Stimulated activated CD4-positive, alpha-beta T cell treated with anti-CD3 and anti-CD28 coated beads, Interleukin-12 subunit alpha, Interleukin-12 subunit beta, amount 100 ng/mL, for 24 hours (primary cell): Measurements from ENCODE around the gene UBA1.

Experiments used
- DNase-seq, 2 experiments: peaks; one replicate each; pipeline ENCODE4 v3.0.0-alpha.2; 2020; ENCODE audit warnings: low read depth in 2 of 2

Gene UBA1

GRCh38 chrX:47187106-47187677 is 6.4 kb upstream of the UBA1 start:
- no peak for DNase-seq

- DNase-seq: no peak
Observed at GRCh38 chrX:47189906-47190305, 3.7 kb upstream of the UBA1 start.

GRCh38 chrX:47190445-47191269 is 3.0 kb upstream of the UBA1 start:
- peak; percentile 63 to 75 for DNase-seq

GRCh38 chrX:47191331-47191730 is 2.3 kb upstream of the UBA1 start:
- DNase-seq: peak; percentile 22 to 25

- no peak for DNase-seq
Observed at GRCh38 chrX:47191806-47192401, 1.7 kb upstream of the UBA1 start.

- DNase-seq: no peak
Observed at GRCh38 chrX:47194194-47194787, 662 bp downstream of the UBA1 start.

GRCh38 chrX:47196098-47196497 is 2.5 kb downstream of the UBA1 start:
- DNase-seq: no peak

GRCh38 chrX:47197526-47197925 is 3.9 kb downstream of the UBA1 start:
- DNase-seq: no peak

GRCh38 chrX:47198026-47198686 is 4.5 kb downstream of the UBA1 start:
- no peak for DNase-seq

- DNase-seq: no peak
Observed at GRCh38 chrX:47198687-47199080, 5.1 kb downstream of the UBA1 start.

- DNase-seq: no peak
Observed at GRCh38 chrX:47199286-47199685, 5.7 kb downstream of the UBA1 start.

- no peak for DNase-seq
Observed at GRCh38 chrX:47200385-47201150, 6.9 kb downstream of the UBA1 start.

- no peak for DNase-seq
Observed at GRCh38 chrX:47201345-47201944, 7.8 kb downstream of the UBA1 start.

- no peak for DNase-seq
Observed at GRCh38 chrX:47202316-47202715, 8.7 kb downstream of the UBA1 start.

- no peak for DNase-seq
Observed at GRCh38 chrX:47202877-47203276, 9.2 kb downstream of the UBA1 start.

- no peak for DNase-seq
Observed at GRCh38 chrX:47204970-47205369, 11.3 kb downstream of the UBA1 start.

- no peak for DNase-seq
Observed at GRCh38 chrX:47206316-47206715, 12.7 kb downstream of the UBA1 start.

GRCh38 chrX:47208108-47208507 is 14.5 kb downstream of the UBA1 start:
- no peak for DNase-seq

GRCh38 chrX:47209508-47210238 is 16.0 kb downstream of the UBA1 start:
- DNase-seq: no peak
